Nephron (organoid): ENCODE results near the gene ACAP2.
A peak's percentile ranks its signal among the peaks of the same experiment; 100 is the strongest.

Experiments
- H3K27ac Mint-ChIP-seq, 3 experiments: 2 replicates each; pipeline ENCODE4 v1.8.0; 2020; ENCODE audit warnings: mixed read lengths in 3 of 3, mild to moderate bottlenecking in 2 of 3, moderate library complexity in 1 of 3
- H3K27me3 Mint-ChIP-seq: 2 replicates; pipeline ENCODE4 v1.8.0; 2021; ENCODE audit warnings: low read depth, mild to moderate bottlenecking, moderate library complexity, mixed read lengths
- H3K36me3 Mint-ChIP-seq: 2 replicates; pipeline ENCODE4 v1.8.0; 2020; ENCODE audit warnings: low read depth, mixed read lengths
- H3K4me1 Mint-ChIP-seq: 2 replicates; pipeline ENCODE4 v1.8.0; 2020; ENCODE audit warnings: mixed read lengths
- H3K4me3 Mint-ChIP-seq, 3 experiments: 2 replicates each; pipeline ENCODE4 v1.8.0; 2020; ENCODE audit warnings: mild to moderate bottlenecking in 3 of 3, mixed read lengths in 3 of 3, moderate library complexity in 2 of 3
- H3K9me3 Mint-ChIP-seq: 2 replicates; pipeline ENCODE4 v1.8.0; 2020; ENCODE audit warnings: mixed read lengths
- TF ChIP-seq, protein P1 (sequence below), 3 experiments: fragments of 200-600 bp; sonication (generic); IDR thresholded peaks; one replicate each; pipeline ENCODE4 v1.5.0; 2021; ENCODE audit warnings: antibody characterized with exemption in 3 of 3; ENCODE audit not compliant: unreplicated experiment in 3 of 3

ACAP2 gene

GRCh38 chr3:195447201-195447600 lies 4.4 kb upstream of the ACAP2 start:
- H3K4me3 Mint-ChIP-seq, result no peak overlapping the region
- peaks cover 22% of the 10 kb centered on the region for H3K4me1 Mint-ChIP-seq
- H3K27me3 Mint-ChIP-seq, result no peaks in the 10 kb centered on the region
- no peak overlapping the region for H3K27ac Mint-ChIP-seq
- TF ChIP-seq, protein P1, sequence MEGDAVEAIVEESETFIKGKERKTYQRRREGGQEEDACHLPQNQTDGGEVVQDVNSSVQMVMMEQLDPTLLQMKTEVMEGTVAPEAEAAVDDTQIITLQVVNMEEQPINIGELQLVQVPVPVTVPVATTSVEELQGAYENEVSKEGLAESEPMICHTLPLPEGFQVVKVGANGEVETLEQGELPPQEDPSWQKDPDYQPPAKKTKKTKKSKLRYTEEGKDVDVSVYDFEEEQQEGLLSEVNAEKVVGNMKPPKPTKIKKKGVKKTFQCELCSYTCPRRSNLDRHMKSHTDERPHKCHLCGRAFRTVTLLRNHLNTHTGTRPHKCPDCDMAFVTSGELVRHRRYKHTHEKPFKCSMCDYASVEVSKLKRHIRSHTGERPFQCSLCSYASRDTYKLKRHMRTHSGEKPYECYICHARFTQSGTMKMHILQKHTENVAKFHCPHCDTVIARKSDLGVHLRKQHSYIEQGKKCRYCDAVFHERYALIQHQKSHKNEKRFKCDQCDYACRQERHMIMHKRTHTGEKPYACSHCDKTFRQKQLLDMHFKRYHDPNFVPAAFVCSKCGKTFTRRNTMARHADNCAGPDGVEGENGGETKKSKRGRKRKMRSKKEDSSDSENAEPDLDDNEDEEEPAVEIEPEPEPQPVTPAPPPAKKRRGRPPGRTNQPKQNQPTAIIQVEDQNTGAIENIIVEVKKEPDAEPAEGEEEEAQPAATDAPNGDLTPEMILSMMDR (IDR thresholded peaks at IDR 0.05; ENCODE audit: unreplicated experiment in 3 of 3), result no peak
- no peaks in the 10 kb centered on the region for H3K9me3 Mint-ChIP-seq
- H3K36me3 Mint-ChIP-seq, result no peaks in the 10 kb centered on the region

GRCh38 chr3:195446359-195446758 lies 3.5 kb upstream of the ACAP2 start:
- Mint-ChIP-seq H3K4me3 (peak overlapping the region in 1 of 3 experiments; percentile 8), H3K9me3 (no peaks in the 10 kb centered on the region), H3K36me3 (no peaks in the 10 kb centered on the region), H3K27ac (peak overlapping the region in 1 of 3 experiments; percentile 2), H3K4me1 (peaks cover 27% of the 10 kb centered on the region), H3K27me3 (no peaks in the 10 kb centered on the region)
- TF ChIP-seq, protein P1 (IDR thresholded peaks at IDR 0.05; ENCODE audit: unreplicated experiment in 3 of 3), result no peak

- no peaks in the 10 kb centered on the region for H3K27me3 Mint-ChIP-seq
- H3K9me3 Mint-ChIP-seq, result no peaks in the 10 kb centered on the region
- H3K27ac Mint-ChIP-seq, result peak overlapping the region in 2 of 3 experiments; percentile 2 to 20
- peak overlapping the region in 1 of 3 experiments; percentile 7 for H3K4me3 Mint-ChIP-seq
- peaks cover 27% of the 10 kb centered on the region for H3K4me1 Mint-ChIP-seq
- TF ChIP-seq, protein P1 (IDR thresholded peaks at IDR 0.05; ENCODE audit: unreplicated experiment in 3 of 3), result no peak
- H3K36me3 Mint-ChIP-seq, result no peaks in the 10 kb centered on the region
These were observed 3.1 kb upstream of the ACAP2 start for GRCh38 chr3:195445885-195446284.

DNA sequence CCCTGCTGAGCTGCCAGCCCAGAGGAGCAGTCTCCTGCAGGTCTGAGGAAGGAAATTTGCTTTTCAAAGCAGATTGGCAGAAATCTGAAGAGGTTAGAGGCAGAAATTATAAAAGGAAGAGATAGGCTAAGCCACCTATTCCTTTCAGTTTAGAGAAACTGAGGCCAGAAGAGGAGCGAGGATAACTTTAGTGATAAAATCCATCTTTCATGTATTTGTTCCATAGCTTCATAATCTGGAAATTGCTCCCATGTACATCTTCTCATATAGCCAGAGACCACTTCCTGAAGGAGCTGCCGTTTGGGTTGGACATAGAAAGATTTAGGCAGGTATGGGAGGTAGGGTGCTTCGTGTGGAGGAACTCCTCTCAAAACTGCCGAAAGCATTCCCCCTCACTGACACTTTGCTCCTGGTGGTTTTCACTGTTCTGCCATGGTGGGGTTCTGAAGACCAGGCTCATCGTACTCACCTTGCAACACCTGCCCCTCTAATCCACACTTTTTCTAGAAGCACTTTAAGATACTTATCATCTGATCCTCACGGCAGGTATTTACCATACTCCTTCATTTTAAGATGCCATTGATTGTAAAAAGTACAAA lies 670 bp upstream of the ACAP2 start:
- Mint-ChIP-seq H3K4me1 (peaks cover 26% of the 10 kb centered on the region), H3K36me3 (no peaks in the 10 kb centered on the region), H3K27me3 (no peaks in the 10 kb centered on the region), H3K9me3 (no peaks in the 10 kb centered on the region), H3K27ac (peak overlapping the region; percentile 65 to 80 (median 74)), H3K4me3 (peak overlapping the region; percentile 74 to 99 (median 98))
- TF ChIP-seq, protein P1 (IDR thresholded peaks at IDR 0.05; ENCODE audit: unreplicated experiment in 3 of 3), result no peak

GRCh38 chr3:195441992-195442572 lies 738 bp downstream of the ACAP2 start:
- Mint-ChIP-seq H3K4me1 (peaks cover 26% of the 10 kb centered on the region), H3K36me3 (no peaks in the 10 kb centered on the region), H3K27ac (peak overlapping the region; percentile 87 to 95 (median 89)), H3K9me3 (no peaks in the 10 kb centered on the region), H3K27me3 (no peaks in the 10 kb centered on the region), H3K4me3 (peak overlapping the region; percentile 96 to 99 (median 98))
- TF ChIP-seq, protein P1 (IDR thresholded peaks at IDR 0.05; ENCODE audit: unreplicated experiment in 3 of 3), result no peak
